Spleen (tissue), 7 donors: ENCODE data around the gene TSPAN19.

Source experiments
- POLR2A ChIP-seq, 3 donors: fragments of 450-650 bp; IDR thresholded peaks; one replicate each; pipeline ENCODE4 v1.5.1; 2017; ENCODE audit warnings: antibody characterized with exemption in 3 of 3, mild to moderate bottlenecking in 1 of 3
- TF ChIP-seq, protein P1 (sequence below), 11 experiments: fragments of 200-600 bp in 7 of 11; fragments of 450-650 bp in 4 of 11; sonication (generic) in 4 of 11; IDR thresholded peaks in 8 of 11; conservative IDR thresholded peaks in 3 of 11; 1 replicate in 7 of 11; 2 replicates in 4 of 11; pipeline versions ENCODE4 v1.4.0 to v1.8.0; 2016 to 2021; ENCODE audit warnings: antibody characterized with exemption in 11 of 11, inconsistent platforms in 4 of 11, mild to moderate bottlenecking in 1 of 11
- donor health status: DM: no; HTN: no; CAD: no; lungs with moderate emphysema.
- donor health status: DM: no; HTN: no; CAD: no.
- donor health status: DM: no; HTN: no; CAD: no.

DNA sequence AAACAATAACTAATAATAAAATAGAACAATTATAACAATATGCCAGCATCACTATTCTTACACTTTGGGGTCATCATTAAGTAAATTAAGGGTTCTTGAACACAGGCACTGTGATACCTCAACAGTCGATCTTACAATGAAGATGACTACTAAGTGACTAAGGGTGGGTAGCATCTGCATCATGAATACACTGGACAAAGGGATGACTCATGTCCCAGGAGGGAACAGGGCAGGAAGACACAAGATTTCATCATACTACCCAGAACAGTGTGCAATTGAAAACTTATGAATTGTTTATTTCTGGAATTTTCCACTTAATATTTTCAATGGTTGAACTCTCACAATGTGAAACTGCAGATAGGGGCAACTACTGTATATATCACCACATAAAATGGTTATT, 19.7 kb downstream of the TSPAN19 start:
- TF ChIP-seq, protein P1, sequence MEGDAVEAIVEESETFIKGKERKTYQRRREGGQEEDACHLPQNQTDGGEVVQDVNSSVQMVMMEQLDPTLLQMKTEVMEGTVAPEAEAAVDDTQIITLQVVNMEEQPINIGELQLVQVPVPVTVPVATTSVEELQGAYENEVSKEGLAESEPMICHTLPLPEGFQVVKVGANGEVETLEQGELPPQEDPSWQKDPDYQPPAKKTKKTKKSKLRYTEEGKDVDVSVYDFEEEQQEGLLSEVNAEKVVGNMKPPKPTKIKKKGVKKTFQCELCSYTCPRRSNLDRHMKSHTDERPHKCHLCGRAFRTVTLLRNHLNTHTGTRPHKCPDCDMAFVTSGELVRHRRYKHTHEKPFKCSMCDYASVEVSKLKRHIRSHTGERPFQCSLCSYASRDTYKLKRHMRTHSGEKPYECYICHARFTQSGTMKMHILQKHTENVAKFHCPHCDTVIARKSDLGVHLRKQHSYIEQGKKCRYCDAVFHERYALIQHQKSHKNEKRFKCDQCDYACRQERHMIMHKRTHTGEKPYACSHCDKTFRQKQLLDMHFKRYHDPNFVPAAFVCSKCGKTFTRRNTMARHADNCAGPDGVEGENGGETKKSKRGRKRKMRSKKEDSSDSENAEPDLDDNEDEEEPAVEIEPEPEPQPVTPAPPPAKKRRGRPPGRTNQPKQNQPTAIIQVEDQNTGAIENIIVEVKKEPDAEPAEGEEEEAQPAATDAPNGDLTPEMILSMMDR (IDR thresholded peaks at IDR 0.05 in 8 of 11, conservative IDR thresholded peaks at IDR 0.05 in 3 of 11) = no peak
- no peak for TF ChIP-seq POLR2A (IDR thresholded peaks at IDR 0.05)
